DMS153 treated with DMSO at 0.1 percent for 48 hours (cell line): ENCODE measurements around the gene ADAM17.
"Not testable (repeated sequence)": the region's sequence is repeated elsewhere in the genome, so short reads cannot be mapped to it uniquely, and the experiment has no call there.

ENCODE experiments used
- DNase-seq: peaks from one replicate; lab custom pipeline; 2025; ENCODE audit not compliant: unreplicated experiment; lab: John Stamatoyannopoulos, UW

The ADAM17 gene

DNA sequence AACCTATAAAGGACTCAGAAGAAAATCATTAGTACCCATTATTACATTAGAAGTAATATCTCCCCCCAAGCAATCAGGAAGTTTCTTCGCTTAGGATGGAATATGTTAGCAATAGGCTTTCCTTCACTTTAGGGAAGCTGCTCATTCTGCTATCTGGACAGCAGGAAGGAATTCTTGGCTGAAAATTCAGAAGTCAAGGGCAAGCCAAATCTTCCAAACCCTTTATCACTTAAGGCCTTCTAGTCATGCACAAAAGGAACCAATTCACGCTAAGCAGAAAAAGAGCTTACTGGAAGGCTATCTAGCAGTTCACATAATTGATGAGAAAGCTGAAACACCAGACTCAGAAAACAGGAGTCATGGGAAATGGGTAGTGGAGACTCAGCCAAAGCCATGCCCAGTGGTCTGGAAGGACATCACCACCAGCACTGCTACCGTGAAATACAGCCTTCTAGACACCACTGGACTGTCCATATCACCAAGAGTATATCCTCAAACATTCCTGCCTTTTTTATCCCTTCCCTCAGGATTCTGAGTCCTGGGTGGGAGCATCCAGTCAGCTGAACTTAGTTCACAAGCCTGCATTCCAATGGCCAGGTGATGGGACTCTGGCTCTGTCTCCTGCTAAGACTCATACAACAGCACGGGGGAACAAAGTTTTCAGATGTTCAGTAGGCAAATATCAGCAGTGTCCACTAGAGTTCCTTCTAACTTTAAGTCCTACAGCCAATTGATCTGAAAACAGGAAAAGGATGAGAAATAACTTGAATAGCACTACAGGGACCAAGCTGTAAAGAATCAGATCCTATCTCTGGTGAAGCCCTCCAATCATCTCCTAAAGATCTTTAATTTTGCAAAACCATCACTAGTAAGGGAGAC, 14.8 kb upstream of the ADAM17 start:
- DNase-seq: no peak

GRCh38 chr2:9565436-9566153, 10.0 kb upstream of the ADAM17 start:
- DNase-seq: no peak

DNA sequence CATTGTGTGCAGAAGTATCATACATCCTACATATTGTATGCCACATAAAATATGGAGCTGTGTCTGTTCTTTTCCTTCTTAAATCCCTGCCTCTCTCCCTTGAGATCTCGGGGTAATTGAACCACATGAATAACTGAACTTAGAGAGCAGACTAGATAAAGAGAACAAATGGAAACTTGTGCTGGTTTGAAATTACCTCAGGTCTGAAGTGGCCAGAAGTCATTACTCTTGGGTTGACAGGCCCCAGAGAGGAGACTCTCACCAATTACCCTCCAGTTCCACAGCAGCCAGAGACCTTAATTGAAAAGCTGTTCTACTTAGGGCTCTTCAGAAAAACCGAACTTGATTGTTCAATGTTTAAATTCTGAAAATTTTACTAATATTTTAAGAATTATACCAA, 5.0 kb upstream of the ADAM17 start:
- DNase-seq: no peak

DNA sequence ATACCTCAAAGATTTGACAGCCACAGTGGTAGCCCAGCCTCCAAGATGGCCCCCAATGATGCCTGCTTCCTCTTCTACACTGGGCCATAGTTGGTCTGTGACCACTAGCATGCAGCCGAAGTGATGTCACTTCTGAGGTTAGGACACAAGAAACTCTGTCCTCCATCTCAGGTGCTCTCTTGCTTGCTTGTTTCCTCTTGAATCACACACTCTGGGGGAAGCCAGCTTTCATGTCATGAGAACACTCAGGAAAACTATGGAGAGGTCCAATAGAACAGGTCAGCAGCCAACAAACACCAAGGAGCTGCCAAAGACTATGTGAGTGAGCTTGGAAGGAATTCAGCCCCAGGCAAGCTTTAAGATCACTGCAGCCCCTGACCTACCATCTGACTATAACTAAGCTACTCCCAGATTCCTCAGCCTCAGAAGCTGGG, 3.3 kb upstream of the ADAM17 start:
- no peak for DNase-seq

DNA sequence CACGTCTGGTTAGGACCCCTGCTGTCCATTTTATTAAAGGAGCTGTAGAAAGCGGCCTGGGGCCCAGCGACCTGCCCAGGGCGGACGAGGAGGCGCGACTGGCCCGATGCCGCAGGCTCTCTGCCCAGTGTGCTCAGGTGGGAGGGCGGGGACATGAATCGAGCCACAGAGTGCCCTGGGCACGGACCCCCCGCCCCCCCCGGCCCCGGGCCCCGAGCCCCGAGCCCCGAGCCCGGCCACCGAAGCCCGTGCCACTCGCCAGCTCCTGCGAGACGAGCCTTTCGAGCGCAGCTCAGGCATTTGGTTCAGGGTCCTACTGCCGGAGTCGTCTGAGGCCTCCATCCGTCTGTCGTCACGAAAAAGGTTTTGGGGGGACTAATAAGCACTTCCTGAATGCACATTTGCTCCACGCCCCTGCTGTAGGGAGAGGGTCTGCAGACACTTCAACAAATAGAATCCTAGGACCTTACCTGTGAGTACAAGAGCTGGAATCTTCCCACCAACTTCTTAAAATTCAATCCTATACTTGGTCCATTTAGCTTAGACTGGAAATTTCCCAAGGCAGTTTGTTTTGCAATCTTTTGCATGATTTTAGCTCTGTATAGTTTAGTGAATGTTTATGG, 602 bp upstream of the ADAM17 start:
- DNase-seq: no peak

DNA sequence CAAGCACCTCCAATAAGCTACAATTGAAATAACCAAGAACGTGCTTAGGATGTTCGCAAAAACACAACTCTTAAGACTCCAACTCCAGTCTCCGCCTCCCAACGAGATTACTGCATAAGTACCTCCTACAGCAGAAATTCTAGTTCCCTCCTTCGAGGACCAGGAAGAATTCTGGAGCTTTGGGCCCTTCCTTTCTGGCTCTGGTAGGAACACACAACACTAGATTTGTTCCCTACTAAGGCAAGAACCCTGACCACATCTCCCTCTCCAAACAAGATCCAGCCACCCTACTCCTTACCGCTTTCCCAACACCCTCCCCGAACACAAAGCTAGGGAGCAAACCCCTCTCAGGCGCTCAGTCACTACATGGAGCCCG, 721 bp downstream of the ADAM17 start:
- DNase-seq: no peak

DNA sequence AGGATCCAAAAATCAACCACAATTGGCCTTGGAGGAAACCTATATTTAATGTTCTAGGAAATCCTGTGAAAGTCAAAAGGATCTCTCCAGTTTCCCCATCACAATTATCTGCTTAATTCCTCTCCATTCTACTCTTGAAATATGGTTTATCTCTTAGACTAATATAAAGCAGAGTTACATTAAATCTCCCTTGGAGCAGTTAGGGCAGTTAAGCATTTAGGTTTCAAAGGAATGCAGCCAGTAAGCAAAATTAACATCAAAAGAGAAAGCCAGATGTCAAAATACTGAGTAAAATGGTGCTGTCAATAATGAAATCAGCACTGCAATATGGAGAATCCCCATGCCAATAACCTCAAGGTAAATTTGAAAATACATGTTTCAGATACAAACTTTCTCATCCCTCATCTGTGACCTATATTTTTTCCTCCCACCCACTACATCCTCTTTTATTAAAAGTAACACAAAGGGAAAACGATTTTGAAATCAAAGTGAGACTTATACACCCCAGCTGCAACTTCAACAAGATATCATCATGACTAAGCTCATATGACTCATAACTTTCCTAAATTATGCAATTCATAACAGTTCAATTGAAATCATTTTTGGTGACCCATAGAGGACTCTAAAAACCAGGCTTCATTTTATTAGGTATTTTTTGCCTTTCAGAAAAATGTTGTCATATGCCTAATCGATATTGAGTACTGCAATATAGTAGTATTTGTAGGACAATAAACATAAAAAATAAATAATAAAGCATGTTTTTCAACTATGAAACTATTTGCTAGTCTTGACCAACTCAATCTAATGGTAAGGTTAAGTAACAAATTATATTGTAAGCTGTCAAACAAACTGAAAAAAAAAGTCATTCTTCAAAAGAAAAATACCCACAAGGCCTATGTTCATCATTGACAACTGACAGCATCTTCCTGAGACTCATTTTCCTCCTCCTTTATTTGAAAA, 3.1 kb downstream of the ADAM17 start:
- DNase-seq: no peak

DNA sequence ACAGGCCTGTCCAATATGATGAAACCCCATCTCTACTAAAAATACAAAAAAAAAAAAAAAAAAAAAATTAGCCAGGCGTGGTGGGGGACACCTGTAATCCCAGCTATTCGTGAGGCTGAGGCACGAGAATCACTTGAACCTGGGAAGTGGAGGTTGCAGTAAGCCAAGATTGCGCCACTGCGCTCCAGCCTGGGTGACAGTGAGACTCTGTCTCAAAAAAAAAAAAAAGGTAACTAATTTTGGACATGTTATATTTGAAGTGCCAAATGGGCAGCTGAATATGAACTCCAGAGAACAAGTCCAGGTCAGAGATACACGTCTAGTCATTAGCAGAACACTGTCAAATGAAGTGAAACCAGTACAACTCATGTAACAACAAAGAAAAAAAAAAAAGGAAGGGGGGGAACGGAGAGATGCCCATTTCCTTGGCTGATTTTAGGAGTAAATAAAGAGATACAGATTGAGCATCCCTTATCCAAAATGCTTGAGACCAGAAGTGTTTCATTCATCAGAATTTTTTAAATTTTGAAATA, 4.7 kb downstream of the ADAM17 start:
- DNase-seq: not testable (repeated sequence)

GRCh38 chr2:9549420-9549819, 6.2 kb downstream of the ADAM17 start:
- no peak for DNase-seq

DNA sequence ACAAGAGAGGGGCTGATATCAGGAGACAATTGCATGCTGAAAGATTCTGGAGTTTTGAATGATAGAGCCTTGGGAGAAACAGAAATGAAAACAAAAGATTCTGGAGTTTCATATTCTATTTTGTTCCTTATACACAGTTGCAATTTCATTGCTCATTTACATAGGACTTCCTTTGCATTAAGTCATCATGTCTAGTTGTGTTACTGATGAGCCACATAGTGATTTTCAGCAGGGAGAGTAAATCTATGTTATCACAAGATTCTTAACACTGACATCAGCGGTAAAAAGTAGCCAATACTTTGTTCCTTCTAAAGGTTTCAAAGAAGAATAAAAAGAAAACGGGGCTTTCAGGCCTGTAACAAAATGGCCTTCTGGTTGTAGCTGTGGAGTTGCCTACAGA, 7.1 kb downstream of the ADAM17 start:
- no peak for DNase-seq

DNA sequence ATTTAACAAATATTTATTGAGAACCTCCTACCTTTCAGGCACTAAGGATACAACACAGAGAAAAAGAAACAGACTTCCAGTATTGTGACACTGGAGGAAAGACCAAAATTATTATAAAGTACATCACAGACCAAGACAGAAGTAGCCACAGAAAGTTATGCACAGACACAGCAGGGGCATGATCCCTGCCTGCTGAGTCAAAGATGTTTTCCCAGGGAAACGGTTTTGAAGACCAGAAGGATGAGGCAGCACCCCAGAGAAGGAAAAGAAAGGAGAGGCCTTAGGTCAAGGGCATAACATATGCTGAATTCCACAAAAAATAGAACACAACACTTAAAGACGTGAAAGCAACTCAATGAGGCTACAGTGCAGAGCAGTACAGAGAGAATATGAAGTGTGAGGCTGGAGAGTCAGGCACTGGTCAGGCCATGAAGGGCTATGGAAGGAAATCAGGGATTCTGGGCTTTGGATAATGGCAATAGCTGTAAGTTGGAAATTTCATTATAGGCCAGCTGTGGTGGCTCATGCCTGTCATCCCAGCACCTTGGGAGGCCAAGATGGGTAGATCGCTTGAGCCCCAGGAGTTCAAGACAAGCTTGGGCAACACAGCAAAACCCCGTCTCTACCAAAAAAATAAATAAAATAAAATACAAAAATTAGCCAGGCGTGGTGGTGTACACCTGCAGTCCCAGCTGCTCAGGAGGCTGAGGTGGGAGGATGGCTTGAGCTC, 8.2 kb downstream of the ADAM17 start:
- DNase-seq: no peak

GRCh38 chr2:9545502-9545901, 10.1 kb downstream of the ADAM17 start:
- no peak for DNase-seq

GRCh38 chr2:9543557-9543956, 12.1 kb downstream of the ADAM17 start:
- DNase-seq: no peak

DNA sequence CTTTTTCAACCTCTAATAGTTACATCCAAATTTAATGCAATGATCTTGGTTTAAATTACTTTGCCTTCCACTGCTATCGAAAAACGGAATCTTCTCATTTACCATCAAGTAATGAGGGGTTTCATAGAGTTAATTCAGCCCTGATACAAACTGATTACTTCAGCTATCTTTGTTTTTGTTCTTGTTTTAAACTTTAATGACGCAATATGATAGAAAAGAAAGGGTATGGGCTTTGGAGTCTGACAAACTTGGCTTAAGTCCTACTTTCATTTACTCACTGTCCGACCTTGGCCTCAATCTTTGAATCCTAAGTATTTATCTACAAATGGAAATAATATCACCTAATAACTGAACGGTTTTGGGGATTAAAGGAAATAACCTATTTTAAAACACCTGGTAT, 16.1 kb downstream of the ADAM17 start:
- DNase-seq: no peak

- DNase-seq: no peak
These were observed 17.6 kb downstream of the ADAM17 start for GRCh38 chr2:9538000-9538507.

- DNase-seq: no peak
These were observed 19.1 kb downstream of the ADAM17 start for GRCh38 chr2:9536504-9536903.

DNA sequence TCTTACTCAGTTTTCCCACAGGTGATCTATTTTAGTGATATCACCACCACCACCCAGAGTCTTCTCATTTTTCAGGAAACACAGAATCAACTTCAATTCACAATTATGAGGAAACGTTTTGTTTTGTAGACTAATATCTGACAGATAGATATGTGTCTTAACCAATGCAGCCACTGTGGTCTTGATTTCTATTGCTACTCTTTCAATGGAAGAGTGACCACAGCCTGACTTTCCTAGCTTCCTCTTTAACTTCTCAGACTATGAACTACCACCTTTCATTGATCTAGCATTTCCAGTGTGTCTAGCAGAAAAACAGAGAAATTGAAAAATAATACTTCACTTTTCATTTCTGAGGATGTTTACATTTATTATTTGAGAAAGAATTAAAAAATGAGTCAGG, 20.5 kb downstream of the ADAM17 start:
- no peak for DNase-seq

- no peak for DNase-seq
These were observed 22.0 kb downstream of the ADAM17 start for GRCh38 chr2:9533663-9534062.

- no peak for DNase-seq
These were observed 23.2 kb downstream of the ADAM17 start for GRCh38 chr2:9532421-9532820.
